ENCODE measurements around the gene SLC10A4. TPM values are rescaled to one million over a fixed set of nuclear protein-coding genes. Genes with fewer than 3 reads are reported as not detected.

Gene SLC10A4
- total RNA-seq, 1 donor from 2014 or later = 0.24 TPM

DNA sequence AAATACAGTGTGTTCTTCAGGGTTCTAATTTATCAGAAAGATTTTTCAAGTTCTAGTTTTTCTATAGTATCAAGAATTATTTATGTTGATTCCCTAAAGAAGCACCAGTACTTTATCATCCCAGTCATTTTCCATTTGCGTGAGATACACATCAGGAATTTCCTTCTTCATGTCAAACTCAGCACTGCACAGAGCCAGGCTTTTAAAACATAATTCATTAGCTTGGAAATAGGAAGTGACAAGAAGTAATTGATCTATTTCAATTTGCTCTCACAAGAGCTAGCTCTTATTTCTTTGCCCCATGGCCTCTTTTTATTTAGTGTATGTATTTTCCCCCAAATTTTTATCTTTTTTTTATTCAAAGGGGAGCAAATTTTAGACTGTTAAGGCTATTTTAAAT lies 13.0 kb upstream of the SLC10A4 start:
- H4K20me1 ChIP-seq (ENCODE audit: low read depth) = no peaks in the 10 kb centered on the region
- H3K27me3 ChIP-seq = no peaks in the 10 kb centered on the region
- TF ChIP-seq EZH2 (IDR thresholded peaks at IDR 0.05) (no peak), CTCF (IDR thresholded peaks at IDR 0.05) (no peak), EZH2phosphoT487 (IDR thresholded peaks at IDR 0.05) (no peak)
- H3K79me2 ChIP-seq (ENCODE audit: low read depth) = no peaks in the 10 kb centered on the region
- Mint-ChIP-seq H3K27ac (peak overlapping the region; percentile 74), H3K9me3 (peaks cover 2% of the 10 kb centered on the region), H3K27me3 (ENCODE audit: insufficient read depth, low read depth) (peaks cover under 1% of the 10 kb centered on the region), H3K4me1 (peaks cover 20% of the 10 kb centered on the region), H3K4me3 (peak overlapping the region; percentile 19), H3K36me3 (no peaks in the 10 kb centered on the region)
- no peak for DNase-seq (ENCODE audit: low spot score)
- no peaks in the 10 kb centered on the region for H3K9me3 ChIP-seq (ENCODE audit: low read depth)
- no peak overlapping the region for H3K4me3 ChIP-seq
- no peaks in the 10 kb centered on the region for H3F3A ChIP-seq (ENCODE audit: low read depth)
- no peak overlapping the region for H3K27ac ChIP-seq
- H3K9ac ChIP-seq = no peak overlapping the region
- no peak overlapping the region for H3K4me2 ChIP-seq
- no peaks in the 10 kb centered on the region for H3K4me1 ChIP-seq
- H2AFZ ChIP-seq (replicated peaks) = no peak overlapping the region
- no peaks in the 10 kb centered on the region for H3K36me3 ChIP-seq

DNA sequence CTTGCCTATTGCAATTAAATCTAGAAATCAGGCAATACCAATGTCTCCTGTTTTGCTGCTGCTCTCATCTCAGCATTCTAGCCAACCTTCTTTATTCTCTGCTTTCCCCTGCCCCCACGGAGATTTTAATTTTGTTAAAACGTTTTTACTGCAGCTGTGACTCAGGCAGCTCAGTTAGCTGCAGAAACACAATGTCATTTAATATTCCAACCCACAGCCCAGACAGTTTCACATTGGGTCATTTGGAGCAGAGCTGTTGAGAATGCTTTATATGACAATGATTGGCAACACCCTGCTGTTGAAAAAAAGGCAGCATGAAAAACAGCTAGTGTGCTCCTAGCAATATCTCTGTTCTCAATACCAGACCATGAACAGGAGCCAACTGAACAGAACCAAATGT lies 12.6 kb upstream of the SLC10A4 start:
- Mint-ChIP-seq H3K27me3 (ENCODE audit: insufficient read depth, low read depth) (no peaks in the 10 kb centered on the region), H3K4me1 (peaks cover 20% of the 10 kb centered on the region), H3K4me3 (peak overlapping the region; percentile 19), H3K9me3 (peaks cover 2% of the 10 kb centered on the region), H3K27ac (peak overlapping the region; percentile 74), H3K36me3 (no peaks in the 10 kb centered on the region)
- Histone ChIP-seq H3K9me3 (ENCODE audit: low read depth) (no peaks in the 10 kb centered on the region), H3K79me2 (ENCODE audit: low read depth) (no peaks in the 10 kb centered on the region), H3F3A (ENCODE audit: low read depth) (no peaks in the 10 kb centered on the region), H3K9ac (no peak overlapping the region), H4K20me1 (ENCODE audit: low read depth) (no peaks in the 10 kb centered on the region), H3K4me2 (no peak overlapping the region), H2AFZ (replicated peaks) (peak overlapping the region; percentile 8), H3K27ac (no peak overlapping the region), H3K36me3 (no peaks in the 10 kb centered on the region), H3K27me3 (no peaks in the 10 kb centered on the region), H3K4me3 (no peak overlapping the region), H3K4me1 (no peaks in the 10 kb centered on the region)
- no peak for TF ChIP-seq EZH2 (IDR thresholded peaks at IDR 0.05)
- no peak for TF ChIP-seq EZH2phosphoT487 (IDR thresholded peaks at IDR 0.05)
- TF ChIP-seq CTCF (IDR thresholded peaks at IDR 0.05) = no peak
- DNase-seq (ENCODE audit: low spot score) = no peak

GRCh38 chr4:48472794-48473193 lies 10.3 kb upstream of the SLC10A4 start:
- Histone ChIP-seq H3F3A (ENCODE audit: low read depth) (no peaks in the 10 kb centered on the region), H3K27ac (no peak overlapping the region), H3K27me3 (no peaks in the 10 kb centered on the region), H3K36me3 (no peaks in the 10 kb centered on the region), H3K4me3 (no peak overlapping the region), H3K9ac (no peak overlapping the region), H4K20me1 (ENCODE audit: low read depth) (no peaks in the 10 kb centered on the region), H3K9me3 (ENCODE audit: low read depth) (no peaks in the 10 kb centered on the region), H3K79me2 (ENCODE audit: low read depth) (no peaks in the 10 kb centered on the region), H3K4me1 (no peaks in the 10 kb centered on the region), H3K4me2 (no peak overlapping the region), H2AFZ (replicated peaks) (no peak overlapping the region)
- H3K36me3 Mint-ChIP-seq = no peaks in the 10 kb centered on the region
- no peak for DNase-seq (ENCODE audit: low spot score)
- no peak overlapping the region for H3K4me3 Mint-ChIP-seq
- H3K27ac Mint-ChIP-seq = no peak overlapping the region
- peaks cover 2% of the 10 kb centered on the region for H3K9me3 Mint-ChIP-seq
- H3K4me1 Mint-ChIP-seq = peaks cover 20% of the 10 kb centered on the region
- H3K27me3 Mint-ChIP-seq (ENCODE audit: insufficient read depth, low read depth) = peaks cover 2% of the 10 kb centered on the region
- no peak for TF ChIP-seq EZH2 (IDR thresholded peaks at IDR 0.05)
- TF ChIP-seq EZH2phosphoT487 (IDR thresholded peaks at IDR 0.05) = no peak
- no peak for TF ChIP-seq CTCF (IDR thresholded peaks at IDR 0.05)
